ENCODE measurements around the gene CASTOR2. TPM values are rescaled to one million over a fixed set of nuclear protein-coding genes. Genes with fewer than 3 reads are reported as not detected.

Gene CASTOR2
- total RNA-seq, 2 donors from 2014 or later = 96.5 to 116 TPM

- DNase-seq = no peak
- no peak overlapping the region for H3K27ac Mint-ChIP-seq
- WGBS, 2 experiments (ENCODE audit: insufficient coverage in 1 of 2, insufficient read length in 1 of 2) = 95 to 97% methylated on average over 10 of the region's 10 CpGs
- no peak overlapping the region for H3K4me3 Mint-ChIP-seq
- Histone ChIP-seq H3K4me3 (ENCODE audit: low read length) (no peak overlapping the region), H3K9ac (ENCODE audit: extremely low read depth, low read length, poor library complexity, severe bottlenecking) (no peak overlapping the region), H3K27me3 (ENCODE audit: control insufficient read depth, insufficient read depth, low read length, poor library complexity, severe bottlenecking) (no peaks in the 10 kb centered on the region), H3K4me1 (ENCODE audit: control insufficient read depth, insufficient read depth, low read length) (no peaks in the 10 kb centered on the region), H3K36me3 (ENCODE audit: control insufficient read depth, insufficient read depth, low read length) (peaks cover 19% of the 10 kb centered on the region), H3K27ac (ENCODE audit: low read depth, low read length) (no peak overlapping the region), H3K9me3 (ENCODE audit: control insufficient read depth, low read length) (no peaks in the 10 kb centered on the region)
- peaks cover 18% of the 10 kb centered on the region for H3K36me3 Mint-ChIP-seq (ENCODE audit: low read depth)
- H3K9me3 Mint-ChIP-seq = no peaks in the 10 kb centered on the region
- H3K4me1 Mint-ChIP-seq = peaks cover 2% of the 10 kb centered on the region
- no peaks in the 10 kb centered on the region for H3K27me3 Mint-ChIP-seq (ENCODE audit: insufficient read depth)
- TF ChIP-seq CTCF (conservative IDR thresholded peaks at IDR 0.05) = no peak
Observed at GRCh38 chr7:75039166-75039565, 74.7 kb downstream of the CASTOR2 start.

GRCh38 chr7:75039709-75040108 is 75.2 kb downstream of the CASTOR2 start:
- Histone ChIP-seq H3K27ac (ENCODE audit: low read depth, low read length) (no peak overlapping the region), H3K9ac (ENCODE audit: extremely low read depth, low read length, poor library complexity, severe bottlenecking) (no peak overlapping the region), H3K27me3 (ENCODE audit: control insufficient read depth, insufficient read depth, low read length, poor library complexity, severe bottlenecking) (no peaks in the 10 kb centered on the region), H3K4me1 (ENCODE audit: control insufficient read depth, insufficient read depth, low read length) (no peaks in the 10 kb centered on the region), H3K4me3 (ENCODE audit: low read length) (no peak overlapping the region), H3K36me3 (ENCODE audit: control insufficient read depth, insufficient read depth, low read length) (peaks cover 19% of the 10 kb centered on the region), H3K9me3 (ENCODE audit: control insufficient read depth, low read length) (no peaks in the 10 kb centered on the region)
- H3K36me3 Mint-ChIP-seq (ENCODE audit: low read depth) = peaks cover 20% of the 10 kb centered on the region
- DNase-seq = no peak
- H3K27ac Mint-ChIP-seq = no peak overlapping the region
- no peaks in the 10 kb centered on the region for H3K9me3 Mint-ChIP-seq
- no peak for TF ChIP-seq CTCF (conservative IDR thresholded peaks at IDR 0.05)
- peaks cover 2% of the 10 kb centered on the region for H3K4me1 Mint-ChIP-seq
- WGBS, 2 experiments (ENCODE audit: insufficient coverage in 1 of 2, insufficient read length in 1 of 2) = 80 to 88% methylated on average over 10 to 11 of the region's 11 CpGs
- no peaks in the 10 kb centered on the region for H3K27me3 Mint-ChIP-seq (ENCODE audit: insufficient read depth)
- no peak overlapping the region for H3K4me3 Mint-ChIP-seq

GRCh38 chr7:75040512-75040911 is 76.0 kb downstream of the CASTOR2 start:
- Mint-ChIP-seq H3K27me3 (ENCODE audit: insufficient read depth) (no peaks in the 10 kb centered on the region), H3K9me3 (no peaks in the 10 kb centered on the region), H3K36me3 (ENCODE audit: low read depth) (peaks cover 20% of the 10 kb centered on the region), H3K4me3 (no peak overlapping the region), H3K27ac (no peak overlapping the region), H3K4me1 (peaks cover 2% of the 10 kb centered on the region)
- Histone ChIP-seq H3K9me3 (ENCODE audit: control insufficient read depth, low read length) (no peaks in the 10 kb centered on the region), H3K36me3 (ENCODE audit: control insufficient read depth, insufficient read depth, low read length) (peaks cover 25% of the 10 kb centered on the region), H3K4me3 (ENCODE audit: low read length) (no peak overlapping the region), H3K27ac (ENCODE audit: low read depth, low read length) (no peak overlapping the region), H3K4me1 (ENCODE audit: control insufficient read depth, insufficient read depth, low read length) (no peaks in the 10 kb centered on the region), H3K9ac (ENCODE audit: extremely low read depth, low read length, poor library complexity, severe bottlenecking) (no peak overlapping the region), H3K27me3 (ENCODE audit: control insufficient read depth, insufficient read depth, low read length, poor library complexity, severe bottlenecking) (no peaks in the 10 kb centered on the region)
- WGBS, 2 experiments (ENCODE audit: insufficient coverage in 1 of 2, insufficient read length in 1 of 2) = 95 to 97% methylated on average over 10 of the region's 10 CpGs
- no peak for DNase-seq
- no peak for TF ChIP-seq CTCF (conservative IDR thresholded peaks at IDR 0.05)

Data from endodermal cell (in vitro differentiated cells).